ENCODE data around the gene SLC7A6. TPM values are rescaled to one million over a fixed set of nuclear protein-coding genes. Genes with fewer than 3 reads are reported as not detected.

Gene SLC7A6
- polyA plus RNA-seq, 3 donors = 12.2 to 16.8 (median 15.2) TPM

- DNase-seq = no peak
Observed at GRCh38 chr16:68344252-68344651, 79.9 kb downstream of the SLC7A6 start.

- no peak for DNase-seq
Observed at GRCh38 chr16:68345351-68345810, 81.1 kb downstream of the SLC7A6 start.

GRCh38 chr16:68345958-68346635 lies 81.8 kb downstream of the SLC7A6 start:
- DNase-seq = no peak

- no peak for DNase-seq
Observed at GRCh38 chr16:68346892-68347480, 82.7 kb downstream of the SLC7A6 start.

GRCh38 chr16:68347605-68348004 lies 83.3 kb downstream of the SLC7A6 start:
- DNase-seq = no peak

- no peak for DNase-seq
Observed at GRCh38 chr16:68348639-68349445, 84.5 kb downstream of the SLC7A6 start.

GRCh38 chr16:68349838-68350410 lies 85.6 kb downstream of the SLC7A6 start:
- DNase-seq = no peak

GRCh38 chr16:68350813-68351350 lies 86.6 kb downstream of the SLC7A6 start:
- no peak for DNase-seq

Other genes with a start within 250 kb of the SLC7A6 start
- gene DPEP2NB, start 248.6 kb upstream of the SLC7A6 start, polyA plus RNA-seq (ENCODE audit: insufficient read length in 3 of 3) = not detected
- gene DDX28, start 241.3 kb upstream of the SLC7A6 start, polyA plus RNA-seq (ENCODE audit: insufficient read length in 3 of 3) = 10 to 100 TPM; 10.6 to 12.5 (median 11.3) TPM
- gene DUS2, start 241.2 kb upstream of the SLC7A6 start, polyA plus RNA-seq (ENCODE audit: insufficient read length in 3 of 3) = 10 to 100 TPM; 12.3 to 20.4 (median 15.9) TPM
- 10 to 100 TPM; 30.9 to 35.0 (median 33.5) TPM for gene NFATC3, start 179.2 kb upstream of the SLC7A6 start, polyA plus RNA-seq (ENCODE audit: insufficient read length in 3 of 3)
- gene ESRP2, start 28.4 kb upstream of the SLC7A6 start, polyA plus RNA-seq (ENCODE audit: insufficient read length in 3 of 3) = 10 to 100 TPM; 29.1 to 45.3 (median 38.1) TPM
- gene PLA2G15, start 19.2 kb upstream of the SLC7A6 start, polyA plus RNA-seq (ENCODE audit: insufficient read length in 3 of 3) = 10 to 100 TPM; 23.1 to 26.6 (median 23.2) TPM
- gene SLC7A6OS, start 46.4 kb downstream of the SLC7A6 start, polyA plus RNA-seq (ENCODE audit: insufficient read length in 3 of 3) = 10 to 100 TPM; 22.3 to 25.4 (median 24.7) TPM
- 10 to 100 TPM; 47.1 to 71.1 (median 64.8) TPM for gene PRMT7, start 46.5 kb downstream of the SLC7A6 start, polyA plus RNA-seq (ENCODE audit: insufficient read length in 3 of 3)
- gene SMPD3, start 184.0 kb downstream of the SLC7A6 start, polyA plus RNA-seq (ENCODE audit: insufficient read length in 3 of 3) = 1 to 10 TPM; 1.0 to 2.2 (median 1.5) TPM

Data from renal pelvis (tissue), 4 donors.